Thoracic aorta (tissue), 2 donors: Measurements from ENCODE around the gene TPSAB1. TPM values are rescaled to one million over a fixed set of nuclear protein-coding genes. Genes with fewer than 3 reads are reported as not detected.
"Not testable (repeated sequence)": the region's sequence is repeated elsewhere in the genome, so short reads cannot be mapped to it uniquely, and the experiment has no call there.

Source experiments
- ATAC-seq: fragments of 150-250 bp; one replicate; pipeline ENCODE4 v1.8.0; 2017; ENCODE audit warnings: low read depth; ENCODE audit not compliant: insufficient number of reproducible peaks, low FRiP score
- DNase-seq: peaks from one replicate; pipeline ENCODE4 v3.0.0-alpha.2; 2020; ENCODE audit warnings: low spot score
- H3K27ac ChIP-seq, 2 donors: fragments of 200-600 bp; sonication (generic); 1 replicate in 1 of 2; 2 replicates in 1 of 2; pipeline ENCODE4 v1.5.1; 2016; ENCODE audit warnings: mild to moderate bottlenecking in 2 of 2, moderate library complexity in 2 of 2
- H3K27me3 ChIP-seq: fragments of 200-600 bp; sonication (generic); replicated peaks from 2 replicates; pipeline ENCODE4 v1.6.0; 2016; ENCODE audit warnings: mild to moderate bottlenecking; ENCODE audit not compliant: insufficient read depth
- H3K36me3 ChIP-seq: fragments of 200-600 bp; sonication (generic); one replicate; pipeline ENCODE4 v1.5.1; 2016
- H3K4me1 ChIP-seq, 2 donors: fragments of 200-600 bp; sonication (generic); 1 replicate in 1 of 2; 2 replicates in 1 of 2; pipeline versions ENCODE4 v1.5.1 to v1.6.0; 2016; ENCODE audit warnings: low read depth in 2 of 2, mild to moderate bottlenecking in 1 of 2; ENCODE audit not compliant: control insufficient read depth in 1 of 2
- H3K4me3 ChIP-seq: fragments of 200-600 bp; sonication (generic); 2 replicates; pipeline ENCODE4 v1.5.1; 2016; ENCODE audit warnings: mild to moderate bottlenecking
- H3K9me3 ChIP-seq: fragments of 200-600 bp; sonication (generic); 2 replicates; pipeline ENCODE4 v1.5.1; 2016
- total RNA-seq, 2 donors: library from RNA; depleted of rRNA; stranded (reverse); fragments of >200 nt; gene quantifications; one replicate each; pipeline versions ENCODE4 v1.1.0 to v1.2.3, GENCODE V29; 2016
- TF ChIP-seq, protein P1 (sequence below): fragments of 200-600 bp; sonication (generic); IDR thresholded peaks from one replicate; pipeline ENCODE4 v1.5.1; 2019; ENCODE audit warnings: antibody characterized with exemption

The TPSAB1 gene
- total RNA-seq, 2 donors from 2014 or later, result 26.0 to 164 TPM

- H3K36me3 ChIP-seq, result no peaks in the 10 kb centered on the region
- no peaks in the 10 kb centered on the region for H3K4me1 ChIP-seq
- H3K27me3 ChIP-seq, result no peaks in the 10 kb centered on the region
- TF ChIP-seq, protein P1, sequence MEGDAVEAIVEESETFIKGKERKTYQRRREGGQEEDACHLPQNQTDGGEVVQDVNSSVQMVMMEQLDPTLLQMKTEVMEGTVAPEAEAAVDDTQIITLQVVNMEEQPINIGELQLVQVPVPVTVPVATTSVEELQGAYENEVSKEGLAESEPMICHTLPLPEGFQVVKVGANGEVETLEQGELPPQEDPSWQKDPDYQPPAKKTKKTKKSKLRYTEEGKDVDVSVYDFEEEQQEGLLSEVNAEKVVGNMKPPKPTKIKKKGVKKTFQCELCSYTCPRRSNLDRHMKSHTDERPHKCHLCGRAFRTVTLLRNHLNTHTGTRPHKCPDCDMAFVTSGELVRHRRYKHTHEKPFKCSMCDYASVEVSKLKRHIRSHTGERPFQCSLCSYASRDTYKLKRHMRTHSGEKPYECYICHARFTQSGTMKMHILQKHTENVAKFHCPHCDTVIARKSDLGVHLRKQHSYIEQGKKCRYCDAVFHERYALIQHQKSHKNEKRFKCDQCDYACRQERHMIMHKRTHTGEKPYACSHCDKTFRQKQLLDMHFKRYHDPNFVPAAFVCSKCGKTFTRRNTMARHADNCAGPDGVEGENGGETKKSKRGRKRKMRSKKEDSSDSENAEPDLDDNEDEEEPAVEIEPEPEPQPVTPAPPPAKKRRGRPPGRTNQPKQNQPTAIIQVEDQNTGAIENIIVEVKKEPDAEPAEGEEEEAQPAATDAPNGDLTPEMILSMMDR, result no peak
- H3K9me3 ChIP-seq, result no peaks in the 10 kb centered on the region
- no peak overlapping the region for H3K27ac ChIP-seq
- H3K4me3 ChIP-seq, result no peak overlapping the region
- DNase-seq (no peak), ATAC-seq (no peak)
These were observed 24.0 kb downstream of the TPSAB1 start for GRCh38 chr16:1264345-1265089.

DNA sequence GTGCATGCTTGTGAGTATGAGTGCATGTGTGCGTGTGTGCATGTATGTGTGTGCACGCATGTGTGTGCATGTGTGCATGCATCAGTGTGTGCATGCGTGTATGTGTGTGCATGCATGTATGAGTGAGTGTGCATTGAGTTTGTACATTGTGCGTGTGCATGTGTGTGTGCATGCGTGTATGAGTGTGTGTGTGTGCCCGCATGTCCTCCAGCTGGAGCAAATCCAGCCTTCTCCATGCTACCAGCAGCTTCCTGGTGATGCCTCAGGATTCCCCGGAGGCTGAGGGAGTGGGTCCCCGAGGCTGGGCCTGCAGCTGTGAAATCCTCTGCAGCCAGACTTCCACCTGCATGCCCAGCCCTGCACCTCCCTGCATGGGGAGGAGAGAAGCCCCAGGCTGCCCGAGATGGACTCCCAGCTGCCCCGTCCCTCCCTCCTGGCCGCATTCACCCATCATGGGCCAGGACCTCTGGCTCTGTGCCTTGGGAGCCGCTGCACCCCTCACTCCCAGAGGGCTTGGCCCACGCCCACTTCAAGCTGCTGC, 24.7 kb downstream of the TPSAB1 start:
- no peak overlapping the region for H3K4me3 ChIP-seq
- DNase-seq (no peak), ATAC-seq (no peak)
- no peaks in the 10 kb centered on the region for H3K36me3 ChIP-seq
- no peak overlapping the region for H3K27ac ChIP-seq
- no peaks in the 10 kb centered on the region for H3K9me3 ChIP-seq
- no peaks in the 10 kb centered on the region for H3K27me3 ChIP-seq
- TF ChIP-seq, protein P1, result no peak
- no peaks in the 10 kb centered on the region for H3K4me1 ChIP-seq

DNA sequence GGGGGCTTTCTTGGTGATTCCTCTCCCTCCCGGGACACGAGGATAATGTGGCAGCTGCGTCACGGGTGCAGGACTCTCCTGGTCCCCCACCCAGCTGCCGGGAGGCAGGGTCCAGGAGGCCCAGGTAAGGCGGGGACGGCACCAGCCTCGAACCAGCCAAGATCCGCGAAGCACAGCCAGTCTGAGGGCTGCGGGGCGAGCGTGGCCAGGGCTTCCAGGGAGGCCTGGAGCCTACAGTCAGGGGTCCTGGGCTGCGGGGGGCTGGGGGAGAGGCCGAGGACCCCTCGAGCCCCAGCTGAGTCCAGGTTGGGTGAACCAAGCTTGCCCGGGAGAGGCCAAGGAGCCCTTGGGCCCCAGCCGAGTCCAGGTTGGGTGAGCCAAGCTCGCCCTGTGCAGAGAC, 25.3 kb downstream of the TPSAB1 start:
- H3K27me3 ChIP-seq, result no peaks in the 10 kb centered on the region
- ATAC-seq (no peak), DNase-seq (no peak)
- TF ChIP-seq, protein P1, result no peak
- no peak overlapping the region for H3K27ac ChIP-seq
- no peaks in the 10 kb centered on the region for H3K4me1 ChIP-seq
- H3K9me3 ChIP-seq, result no peaks in the 10 kb centered on the region
- no peak overlapping the region for H3K4me3 ChIP-seq
- H3K36me3 ChIP-seq, result no peaks in the 10 kb centered on the region

GRCh38 chr16:1269418-1269817, 28.9 kb downstream of the TPSAB1 start:
- ATAC-seq, H3K9me3 ChIP-seq, DNase-seq, H3K36me3 ChIP-seq, H3K4me1 ChIP-seq, H3K27me3 ChIP-seq, H3K4me3 ChIP-seq, H3K27ac ChIP-seq: not testable (repeated sequence)

GRCh38 chr16:1271380-1271723, 30.8 kb downstream of the TPSAB1 start:
- H3K27me3 ChIP-seq, result no peaks in the 10 kb centered on the region
- no peak for ATAC-seq
- H3K4me1 ChIP-seq, result peaks cover 0 to 4% of the 10 kb centered on the region in 2 donors
- no peaks in the 10 kb centered on the region for H3K9me3 ChIP-seq
- no peak overlapping the region for H3K27ac ChIP-seq
- no peak overlapping the region for H3K4me3 ChIP-seq
- no peaks in the 10 kb centered on the region for H3K36me3 ChIP-seq
- TF ChIP-seq, protein P1, result no peak
- DNase-seq, result no peak

GRCh38 chr16:1271724-1272413, 31.4 kb downstream of the TPSAB1 start:
- not testable (repeated sequence) for H3K4me1 ChIP-seq, H3K4me3 ChIP-seq, H3K27ac ChIP-seq, ATAC-seq, H3K9me3 ChIP-seq, DNase-seq, H3K27me3 ChIP-seq, H3K36me3 ChIP-seq
